Measurements from ENCODE around the gene RAB31.
"Not testable (repeated sequence)": the region's sequence is repeated elsewhere in the genome, so short reads cannot be mapped to it uniquely, and the experiment has no call there.

RAB31 gene

DNA sequence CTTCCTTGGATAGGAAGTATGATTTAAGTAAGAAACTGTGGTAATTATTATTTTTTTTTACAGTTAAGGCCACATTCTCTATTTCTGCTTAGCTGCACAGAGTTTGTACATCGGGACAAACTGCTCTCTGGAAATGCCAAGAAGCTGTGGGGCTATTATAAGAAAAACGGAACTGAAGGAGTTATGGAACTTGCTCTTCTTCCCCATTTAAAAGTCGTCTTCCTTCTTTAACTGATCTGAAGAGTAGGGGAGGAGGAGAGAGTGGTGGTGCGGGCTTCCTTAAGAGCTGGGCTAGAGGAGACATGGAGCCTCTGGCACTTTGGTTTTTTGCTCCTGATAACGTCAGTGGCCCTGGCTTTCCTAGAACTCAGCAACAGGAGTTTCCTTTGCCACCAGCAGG, 54.4 kb downstream of the RAB31 start:
- no peak for DNase-seq (ENCODE audit: low spot score)

GRCh38 chr18:9763157-9763556, 55.1 kb downstream of the RAB31 start:
- no peak for DNase-seq (ENCODE audit: low spot score)

DNA sequence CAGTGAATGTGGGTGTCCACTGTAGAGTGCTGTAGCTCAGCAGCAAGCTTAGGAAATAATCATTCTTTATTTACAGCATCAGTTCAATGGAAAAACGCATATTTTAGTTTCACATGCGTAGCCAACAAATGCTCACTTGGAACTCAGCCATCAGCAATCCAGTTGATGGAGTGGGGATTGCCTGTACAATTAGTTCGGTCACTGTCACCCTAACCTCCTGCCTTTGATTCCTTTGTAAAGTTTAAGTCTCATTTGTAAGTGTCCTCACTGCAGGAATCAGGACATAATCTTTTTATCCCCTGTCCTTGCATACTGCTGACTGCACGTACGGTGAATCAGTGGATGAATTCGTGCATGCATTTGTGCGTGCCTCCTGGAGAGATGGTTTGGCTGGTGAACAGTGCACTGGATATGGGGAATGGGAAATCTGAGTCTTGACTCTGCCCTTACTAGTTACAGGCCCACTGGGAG, 55.9 kb downstream of the RAB31 start:
- no peak for DNase-seq (ENCODE audit: low spot score)

- DNase-seq (ENCODE audit: low spot score): no peak
These were observed 57.4 kb downstream of the RAB31 start for GRCh38 chr18:9765501-9765900.

- DNase-seq (ENCODE audit: low spot score): no peak
These were observed 58.0 kb downstream of the RAB31 start for GRCh38 chr18:9766076-9766481.

DNA sequence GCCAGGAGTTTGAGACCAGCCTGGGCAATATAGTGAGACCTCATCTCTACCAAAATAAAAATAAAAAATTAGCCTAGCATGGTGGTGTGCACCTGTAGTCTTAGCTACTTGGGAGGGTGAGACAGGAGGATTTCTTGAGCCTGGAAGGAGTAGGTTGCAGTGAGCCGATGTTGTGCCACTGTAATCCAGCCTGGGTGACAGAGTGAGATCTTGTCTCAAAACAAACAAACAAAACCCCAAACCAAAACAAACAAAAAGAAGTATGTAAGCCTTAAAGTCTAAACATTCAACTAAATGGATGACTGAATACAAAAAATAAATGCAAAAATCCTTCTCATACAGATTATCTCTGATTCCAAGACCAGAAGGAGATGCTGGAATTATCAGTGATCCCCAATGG, 58.6 kb downstream of the RAB31 start:
- no peak for DNase-seq (ENCODE audit: low spot score)

GRCh38 chr18:9768071-9768691, 60.1 kb downstream of the RAB31 start:
- not testable (repeated sequence) for DNase-seq (ENCODE audit: low spot score)

- not testable (repeated sequence) for DNase-seq (ENCODE audit: low spot score)
These were observed 62.0 kb downstream of the RAB31 start for GRCh38 chr18:9770111-9770510.

DNA sequence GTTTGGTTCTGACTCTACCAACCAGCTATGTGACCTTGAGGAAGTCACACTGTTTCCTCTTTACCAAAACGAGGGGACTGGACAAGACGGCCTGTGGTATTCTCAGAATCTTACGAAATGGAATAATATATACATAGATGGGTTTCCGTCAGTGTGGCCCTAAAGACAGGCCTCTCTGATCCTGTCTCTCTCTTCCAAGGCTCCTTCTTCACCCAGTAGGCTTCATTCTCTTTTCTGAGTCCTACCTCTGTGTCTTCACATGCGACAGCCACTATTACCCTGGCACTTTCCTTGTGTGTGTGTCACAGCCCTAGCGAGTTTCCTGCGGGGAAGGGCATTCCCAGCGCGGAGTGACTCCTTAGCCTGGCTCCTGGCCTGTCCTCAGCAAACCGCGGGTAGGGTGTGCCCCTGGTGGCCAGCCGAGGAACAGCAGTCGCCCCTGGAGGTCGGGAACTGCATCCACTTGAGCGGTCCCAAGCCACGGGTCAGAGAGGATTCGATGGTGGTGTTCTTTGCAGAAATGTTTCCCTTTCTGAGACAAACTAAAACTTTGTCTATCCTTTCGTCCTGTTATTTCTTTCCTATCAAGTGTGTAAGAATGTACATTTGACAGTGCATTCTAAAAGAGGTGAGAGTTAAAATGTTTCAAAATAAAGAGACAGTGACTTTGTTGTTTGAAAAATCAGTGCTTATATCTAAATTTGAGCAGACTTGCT, 63.3 kb downstream of the RAB31 start:
- peak; percentile 33 for DNase-seq (ENCODE audit: low spot score)

DNA sequence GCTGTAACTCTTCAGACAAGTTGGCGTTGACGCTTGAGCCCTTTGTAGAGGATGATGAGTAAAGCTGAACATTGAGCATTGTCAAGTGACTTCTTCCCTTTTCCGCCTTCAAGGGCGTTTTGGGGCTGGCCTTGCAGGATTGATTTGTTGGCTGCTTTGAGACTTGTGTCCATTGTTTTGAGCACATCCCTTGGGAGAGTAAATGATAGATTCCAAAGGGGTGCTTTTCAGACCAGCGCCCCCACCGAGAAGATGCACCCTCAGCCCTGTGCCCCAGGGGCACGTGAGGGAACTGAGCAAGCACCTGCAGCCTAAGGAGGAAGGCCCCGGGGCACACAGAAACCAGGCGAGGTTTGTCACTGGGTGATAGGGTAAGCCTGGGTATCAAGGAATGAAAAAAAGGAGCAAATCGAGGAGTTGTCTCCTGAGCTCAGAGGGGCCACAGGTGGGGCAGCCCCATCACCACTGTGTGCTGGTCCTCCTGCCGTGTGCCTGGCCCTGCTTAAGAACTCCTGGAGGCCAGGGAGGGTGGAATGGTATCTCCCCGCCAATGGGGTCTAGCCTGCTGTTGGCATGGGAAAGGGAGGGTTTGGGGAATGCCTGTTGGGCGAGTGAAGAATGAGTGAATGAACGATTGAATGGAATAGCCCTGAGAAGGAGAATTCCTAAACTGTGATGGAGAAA, 64.0 kb downstream of the RAB31 start:
- DNase-seq (ENCODE audit: low spot score): no peak

GRCh38 chr18:9772847-9773677, 65.0 kb downstream of the RAB31 start:
- no peak for DNase-seq (ENCODE audit: low spot score)

DNA sequence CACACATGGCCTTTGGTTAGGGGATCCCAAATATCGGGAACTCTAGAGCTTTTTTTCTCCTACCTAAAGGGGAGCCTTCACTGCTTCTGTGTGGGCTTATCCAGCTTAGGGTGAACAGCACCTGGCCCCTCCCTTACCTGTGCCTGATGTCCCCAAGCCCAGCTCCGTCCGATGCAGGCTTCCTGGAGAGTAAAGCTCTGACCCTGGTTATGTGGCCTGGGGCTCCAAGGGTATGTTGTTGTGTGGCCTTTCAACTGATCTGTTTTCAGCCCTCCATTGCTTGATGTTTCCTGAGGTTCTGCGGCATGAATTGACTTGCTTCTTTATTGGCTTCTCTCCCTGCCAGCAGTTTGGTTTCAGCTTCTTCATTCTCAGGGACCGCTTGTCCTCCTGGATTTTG, 66.0 kb downstream of the RAB31 start:
- no peak for DNase-seq (ENCODE audit: low spot score)

- no peak for DNase-seq (ENCODE audit: low spot score)
These were observed 67.1 kb downstream of the RAB31 start for GRCh38 chr18:9775178-9775577.

DNA sequence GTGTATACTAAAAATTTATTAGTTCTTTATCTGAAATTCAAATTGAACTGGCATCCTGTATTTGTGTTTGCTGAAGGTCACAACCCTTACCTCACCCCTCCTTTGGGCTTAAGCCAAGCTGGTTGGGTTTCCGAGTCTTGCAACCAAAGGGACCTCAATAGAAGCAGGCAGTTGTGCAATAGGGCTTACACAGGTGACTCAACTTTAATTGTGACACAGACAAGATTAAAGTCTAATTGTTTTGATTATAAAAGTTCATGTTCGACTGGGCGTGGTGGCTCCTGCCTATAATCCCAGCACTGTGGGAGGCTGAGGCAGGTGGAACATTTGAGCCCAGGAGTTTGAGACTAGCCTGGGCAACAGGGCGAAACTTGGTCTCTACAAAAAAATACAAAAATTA, 71.5 kb downstream of the RAB31 start:
- DNase-seq (ENCODE audit: low spot score): no peak

DNA sequence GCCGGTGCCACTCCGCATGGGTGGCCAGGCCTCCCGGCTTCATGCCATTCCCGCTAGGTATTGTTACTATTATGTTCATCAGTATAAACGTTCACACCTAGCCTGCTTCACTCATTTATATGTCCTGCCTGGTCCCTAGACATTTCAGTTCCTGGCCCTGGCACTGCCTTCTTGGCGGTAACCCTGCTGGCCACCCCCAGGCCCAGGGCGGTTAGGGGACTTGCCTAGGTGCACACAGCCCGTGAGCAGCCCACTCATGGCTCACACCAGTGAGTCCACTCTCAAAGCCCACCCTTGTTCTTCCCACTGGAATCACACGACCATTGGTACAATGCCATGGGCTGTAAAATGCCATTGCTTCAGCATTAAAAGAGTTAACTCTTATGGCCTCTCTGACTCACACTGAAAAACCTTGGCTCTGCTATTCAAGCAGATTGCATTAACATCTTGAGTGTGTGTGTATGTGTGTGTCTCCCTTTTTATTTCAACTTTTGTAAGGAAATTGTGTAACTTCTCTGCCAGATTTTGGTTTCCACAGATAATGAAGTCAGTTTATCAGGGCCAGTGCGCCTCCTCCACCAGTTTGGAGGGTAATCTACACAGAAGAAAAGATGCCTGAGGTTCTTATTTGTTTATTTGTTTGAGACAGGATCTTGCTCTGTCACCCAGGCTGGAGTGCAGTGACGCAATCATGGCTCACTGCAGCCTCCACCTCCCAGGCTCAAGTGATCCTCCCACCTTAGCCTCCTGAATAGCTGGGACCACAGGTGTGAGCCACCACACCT, 74.2 kb downstream of the RAB31 start:
- DNase-seq (ENCODE audit: low spot score): no peak

DNA sequence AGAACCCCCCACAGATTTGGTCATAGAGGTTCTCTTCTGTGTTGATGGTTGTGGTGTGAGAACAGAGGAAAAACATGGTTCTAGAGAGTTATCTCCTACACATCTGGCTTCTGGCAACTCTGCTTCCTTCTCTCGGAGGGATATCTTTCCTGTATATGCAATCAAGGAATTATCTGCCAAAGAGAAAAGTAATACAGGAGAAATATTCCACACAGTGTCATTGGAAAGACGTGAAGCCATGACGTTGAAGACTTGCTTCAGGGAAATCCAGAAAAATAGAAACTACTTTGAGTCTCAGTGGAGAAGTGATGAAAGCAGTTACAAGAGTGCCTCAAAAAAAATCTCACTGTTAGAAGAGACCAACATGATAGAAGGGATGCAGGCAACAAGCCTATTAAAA, 78.5 kb downstream of the RAB31 start:
- DNase-seq (ENCODE audit: low spot score): no peak

- no peak for DNase-seq (ENCODE audit: low spot score)
These were observed 78.9 kb downstream of the RAB31 start for GRCh38 chr18:9787036-9787435.

- DNase-seq (ENCODE audit: low spot score): no peak
These were observed 79.6 kb downstream of the RAB31 start for GRCh38 chr18:9787712-9788111.

DNA sequence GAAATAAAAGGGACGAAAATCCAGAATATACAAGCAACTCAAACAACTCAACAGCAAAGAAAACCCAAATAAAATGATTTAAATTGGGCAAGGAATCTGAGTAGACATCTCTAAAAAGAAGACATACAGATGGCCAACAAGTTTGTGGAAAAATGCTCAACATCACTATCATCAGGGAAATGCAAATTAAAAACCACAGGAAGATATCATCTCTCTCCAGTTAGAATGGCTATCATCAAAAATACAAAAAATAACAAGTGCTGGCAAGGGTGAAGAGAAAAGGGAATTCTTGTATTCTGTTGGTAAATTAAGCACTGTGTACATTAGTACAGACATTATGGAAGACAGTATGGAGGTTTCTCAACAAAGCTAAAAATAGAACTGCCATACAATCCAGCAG, 80.0 kb downstream of the RAB31 start:
- DNase-seq (ENCODE audit: low spot score): no peak

- no peak for DNase-seq (ENCODE audit: low spot score)
These were observed 80.8 kb downstream of the RAB31 start for GRCh38 chr18:9788860-9789259.

- DNase-seq (ENCODE audit: low spot score): no peak
These were observed 82.2 kb downstream of the RAB31 start for GRCh38 chr18:9790261-9790660.

- no peak for DNase-seq (ENCODE audit: low spot score)
These were observed 83.9 kb downstream of the RAB31 start for GRCh38 chr18:9791991-9792390.
